ENCODE data around the gene AATK.

AATK gene

GRCh38 chr17:81140018-81140417, 26.0 kb downstream of the AATK start:
- TF ChIP-seq, protein P1, sequence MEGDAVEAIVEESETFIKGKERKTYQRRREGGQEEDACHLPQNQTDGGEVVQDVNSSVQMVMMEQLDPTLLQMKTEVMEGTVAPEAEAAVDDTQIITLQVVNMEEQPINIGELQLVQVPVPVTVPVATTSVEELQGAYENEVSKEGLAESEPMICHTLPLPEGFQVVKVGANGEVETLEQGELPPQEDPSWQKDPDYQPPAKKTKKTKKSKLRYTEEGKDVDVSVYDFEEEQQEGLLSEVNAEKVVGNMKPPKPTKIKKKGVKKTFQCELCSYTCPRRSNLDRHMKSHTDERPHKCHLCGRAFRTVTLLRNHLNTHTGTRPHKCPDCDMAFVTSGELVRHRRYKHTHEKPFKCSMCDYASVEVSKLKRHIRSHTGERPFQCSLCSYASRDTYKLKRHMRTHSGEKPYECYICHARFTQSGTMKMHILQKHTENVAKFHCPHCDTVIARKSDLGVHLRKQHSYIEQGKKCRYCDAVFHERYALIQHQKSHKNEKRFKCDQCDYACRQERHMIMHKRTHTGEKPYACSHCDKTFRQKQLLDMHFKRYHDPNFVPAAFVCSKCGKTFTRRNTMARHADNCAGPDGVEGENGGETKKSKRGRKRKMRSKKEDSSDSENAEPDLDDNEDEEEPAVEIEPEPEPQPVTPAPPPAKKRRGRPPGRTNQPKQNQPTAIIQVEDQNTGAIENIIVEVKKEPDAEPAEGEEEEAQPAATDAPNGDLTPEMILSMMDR (IDR thresholded peaks at IDR 0.05; ENCODE audit: low read depth, low read length, missing control alignments), result no peak
- H3K4me3 ChIP-seq (replicated peaks; ENCODE audit: low read depth, low read length), result no peak overlapping the region
- no peak for DNase-seq (ENCODE audit: extremely low read depth, low read depth)

DNA sequence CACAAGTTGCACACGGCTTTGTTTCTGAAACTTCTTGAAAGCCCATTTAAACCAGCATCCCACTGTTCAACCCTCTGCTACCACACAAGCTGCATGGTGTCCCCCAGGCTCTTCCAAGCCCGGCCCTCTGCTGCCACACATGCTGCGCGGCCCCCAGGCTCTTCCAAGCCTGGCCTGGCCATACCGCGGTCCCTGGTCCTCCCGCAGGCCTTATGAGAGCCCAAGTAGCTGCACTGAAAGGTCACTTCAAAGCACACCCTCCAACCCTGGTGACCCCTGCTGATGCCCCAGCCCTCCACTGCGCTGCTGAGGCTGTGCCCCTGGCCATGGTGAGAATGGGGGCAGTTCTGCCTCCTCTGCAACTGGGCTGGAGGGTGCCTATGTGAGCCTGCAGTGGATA, 26.6 kb downstream of the AATK start:
- H3K4me3 ChIP-seq (replicated peaks; ENCODE audit: low read depth, low read length), result no peak overlapping the region
- no peak for DNase-seq (ENCODE audit: extremely low read depth, low read depth)
- TF ChIP-seq, protein P1 (IDR thresholded peaks at IDR 0.05; ENCODE audit: low read depth, low read length, missing control alignments), result no peak

GRCh38 chr17:81138500-81138899, 27.5 kb downstream of the AATK start:
- TF ChIP-seq, protein P1 (IDR thresholded peaks at IDR 0.05; ENCODE audit: low read depth, low read length, missing control alignments), result no peak
- H3K4me3 ChIP-seq (replicated peaks; ENCODE audit: low read depth, low read length), result no peak overlapping the region
- no peak for DNase-seq (ENCODE audit: extremely low read depth, low read depth)

- TF ChIP-seq, protein P1 (IDR thresholded peaks at IDR 0.05; ENCODE audit: low read depth, low read length, missing control alignments), result no peak
These were observed 27.9 kb downstream of the AATK start for GRCh38 chr17:81138083-81138482.

GRCh38 chr17:81137248-81137647, 28.8 kb downstream of the AATK start:
- H3K4me3 ChIP-seq (replicated peaks; ENCODE audit: low read depth, low read length), result no peak overlapping the region
- no peak for DNase-seq (ENCODE audit: extremely low read depth, low read depth)
- TF ChIP-seq, protein P1 (IDR thresholded peaks at IDR 0.05; ENCODE audit: low read depth, low read length, missing control alignments), result no peak

More at GRCh38 chr17:81138083-81138482, 27.9 kb downstream of the AATK start:
- no peak overlapping the region for H3K4me3 ChIP-seq (replicated peaks; ENCODE audit: low read depth, low read length)
- no peak for DNase-seq (ENCODE audit: extremely low read depth, low read depth)

DNA sequence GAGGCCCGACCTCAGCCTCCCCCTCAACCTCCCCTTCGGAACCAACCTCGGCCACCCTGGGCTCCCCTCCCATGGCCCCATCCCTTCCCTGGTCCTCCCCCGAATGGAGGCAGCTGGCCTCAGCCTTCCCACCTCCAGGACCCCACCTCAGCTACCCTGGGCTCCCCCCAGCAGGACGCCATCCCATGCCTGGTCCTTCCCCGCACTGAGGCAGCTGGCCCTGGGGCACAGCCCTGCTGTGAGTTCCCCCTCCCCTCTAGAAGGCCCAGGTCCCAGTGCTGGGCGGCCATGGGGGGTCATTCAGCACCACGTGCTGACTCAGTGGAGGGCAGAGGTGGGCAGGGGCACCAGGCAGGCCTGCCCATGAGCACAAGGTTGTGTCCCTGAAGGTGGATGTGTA, 29.7 kb downstream of the AATK start:
- H3K4me3 ChIP-seq (replicated peaks; ENCODE audit: low read depth, low read length), result no peak overlapping the region
- no peak for DNase-seq (ENCODE audit: extremely low read depth, low read depth)
- TF ChIP-seq, protein P1 (IDR thresholded peaks at IDR 0.05; ENCODE audit: low read depth, low read length, missing control alignments), result no peak
